HG03378 (cell line): Measurements from ENCODE around the gene UMAD1.
"Not testable (repeated sequence)": the region's sequence is repeated elsewhere in the genome, so short reads cannot be mapped to it uniquely, and the experiment has no call there.

Experiments used
- ATAC-seq: cut with Tn5 transposase; IDR thresholded peaks from one replicate; pipeline ENCODE4 v1.9.1; 2021; ENCODE audit warnings: mild to moderate bottlenecking, moderate library complexity; ENCODE audit not compliant: unreplicated experiment

Gene UMAD1

DNA sequence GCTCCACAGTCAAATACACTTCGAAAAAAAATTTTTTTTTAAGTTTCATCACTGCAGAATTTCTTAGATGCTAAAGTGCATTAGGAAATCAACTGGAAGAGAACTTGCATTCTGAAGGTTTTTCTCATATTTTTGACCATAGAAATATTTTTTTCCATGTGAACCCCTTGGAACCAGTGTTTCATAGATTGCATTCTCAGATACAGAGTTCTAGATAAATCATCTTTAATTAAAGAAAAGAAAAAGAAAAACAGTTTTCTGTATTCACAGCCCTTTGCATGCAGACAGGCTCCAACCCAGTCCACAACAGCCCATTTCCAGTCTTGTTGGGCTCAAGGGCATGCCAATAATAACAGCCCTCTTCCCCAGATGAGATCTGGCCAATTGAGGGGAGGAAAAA lies 153.4 kb downstream of the UMAD1 start:
- ATAC-seq = no peak

DNA sequence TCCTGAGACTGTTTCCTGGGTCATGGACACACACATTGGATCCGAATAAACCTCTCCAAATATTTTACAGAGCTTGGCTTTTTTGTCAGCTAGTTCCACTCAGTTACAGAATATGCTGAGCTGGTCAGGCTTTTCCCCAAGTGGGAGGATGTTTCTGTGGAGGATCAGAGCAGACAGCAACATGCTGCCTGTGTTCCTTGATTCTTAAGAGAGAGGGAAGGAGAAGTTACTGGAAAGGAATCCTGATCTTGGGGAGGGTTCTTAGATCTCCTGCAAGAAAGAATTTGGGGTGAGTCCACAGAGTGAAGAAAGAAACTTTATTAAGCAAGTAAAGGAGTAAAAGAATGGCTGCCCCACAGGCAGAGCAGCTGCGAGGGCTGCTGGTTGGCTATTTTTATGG lies 154.7 kb downstream of the UMAD1 start:
- ATAC-seq = no peak

DNA sequence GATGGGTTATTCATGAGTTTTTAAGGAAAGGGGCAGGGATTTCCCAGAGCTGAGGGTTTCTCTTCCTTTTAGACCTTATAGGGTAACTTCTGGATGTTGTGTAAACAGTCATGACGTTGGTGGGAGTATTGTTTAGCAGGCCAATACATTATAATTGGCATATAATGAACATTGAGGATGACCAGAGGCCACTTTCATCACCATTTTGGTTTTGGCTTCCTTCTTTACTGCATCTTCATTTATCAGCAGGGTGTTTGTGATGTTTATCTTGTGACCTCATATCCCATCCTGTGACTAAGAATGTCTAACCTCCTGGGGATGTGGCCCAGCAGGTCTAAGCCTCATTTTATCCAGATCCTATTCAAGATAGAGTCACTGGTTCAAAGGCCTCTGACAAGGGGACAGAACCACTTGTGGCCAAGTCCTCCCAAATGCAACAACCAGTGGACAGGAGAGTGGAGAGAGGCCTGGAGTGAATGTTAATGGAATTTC lies 155.1 kb downstream of the UMAD1 start:
- ATAC-seq = no peak

DNA sequence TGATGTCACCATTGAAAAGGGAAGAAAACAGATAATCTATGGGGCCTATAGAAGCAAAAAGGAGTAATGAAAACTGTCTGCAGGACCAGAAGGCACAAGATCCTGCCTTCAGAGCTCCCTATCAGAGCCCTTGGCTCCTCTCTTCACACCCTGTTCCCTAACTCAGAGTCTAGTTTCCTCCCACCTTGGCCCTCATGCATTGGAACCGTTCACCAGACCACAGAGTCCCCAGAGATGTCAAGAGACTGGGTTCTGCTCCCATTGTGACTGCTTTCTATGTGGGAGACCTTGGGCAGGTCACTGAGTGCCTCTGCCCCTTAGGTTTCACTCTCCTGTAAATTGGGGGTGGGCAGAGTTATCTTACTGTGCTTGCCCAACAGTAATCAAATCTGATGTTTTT lies 158.0 kb downstream of the UMAD1 start:
- peak; percentile 91 for ATAC-seq

DNA sequence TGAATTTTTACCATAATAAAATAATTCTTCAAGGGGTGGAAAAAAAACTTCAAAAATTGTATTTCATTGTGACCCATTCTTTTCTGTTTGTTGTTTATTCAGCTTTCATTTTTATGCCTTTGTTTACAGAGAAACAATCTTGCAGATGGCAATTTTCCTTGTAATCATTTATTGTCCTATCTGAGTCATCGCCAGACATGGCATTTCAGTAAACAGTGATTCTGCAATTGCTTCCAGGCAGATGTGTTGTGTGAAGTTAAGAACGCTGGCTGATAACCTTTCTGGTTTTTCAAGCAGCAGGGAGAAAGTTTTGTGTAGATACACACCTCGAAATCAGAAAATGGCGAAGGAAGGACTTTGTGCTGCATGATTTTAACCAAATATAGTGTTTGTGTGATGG lies 158.6 kb downstream of the UMAD1 start:
- no peak for ATAC-seq

DNA sequence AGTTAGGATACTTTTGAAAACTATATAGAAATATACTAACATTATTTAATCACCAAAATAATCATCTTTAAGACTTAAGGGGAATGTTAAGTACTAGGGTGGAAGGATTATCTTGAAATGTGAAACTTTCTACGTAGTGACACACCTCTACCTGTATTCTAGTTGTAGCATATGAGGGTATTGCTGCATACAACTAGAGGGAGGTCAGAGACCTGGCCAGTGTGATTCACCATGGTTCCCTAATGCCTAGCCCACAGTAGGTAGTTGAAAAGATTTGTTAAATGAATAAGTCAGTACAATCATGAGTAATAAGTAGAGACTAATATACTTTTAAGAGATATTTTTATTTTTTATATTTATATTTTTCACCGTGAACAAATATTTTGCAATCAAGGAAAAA lies 162.0 kb downstream of the UMAD1 start:
- no peak for ATAC-seq

DNA sequence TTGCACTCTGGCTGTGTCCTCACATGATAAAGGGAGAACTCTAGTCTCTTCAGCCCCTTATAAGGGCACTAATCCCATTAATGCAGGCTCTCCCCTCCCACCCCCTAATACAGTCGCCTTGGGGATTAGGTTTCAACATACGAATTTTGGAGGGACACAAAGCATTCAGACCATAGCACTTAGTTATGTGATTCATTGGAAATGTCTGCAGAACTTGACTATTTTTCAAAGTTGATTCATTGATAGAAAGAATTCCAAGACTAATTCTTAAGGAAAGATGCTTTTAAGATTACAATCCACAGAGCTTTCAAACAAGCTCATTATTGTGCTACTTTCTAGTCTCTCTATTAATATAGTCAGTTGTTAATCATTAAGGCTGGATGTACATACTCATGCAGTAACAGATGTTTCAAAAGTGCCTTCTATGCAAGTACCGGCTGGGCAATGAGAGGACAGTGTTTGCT lies 163.2 kb downstream of the UMAD1 start:
- peak; percentile 69 for ATAC-seq

DNA sequence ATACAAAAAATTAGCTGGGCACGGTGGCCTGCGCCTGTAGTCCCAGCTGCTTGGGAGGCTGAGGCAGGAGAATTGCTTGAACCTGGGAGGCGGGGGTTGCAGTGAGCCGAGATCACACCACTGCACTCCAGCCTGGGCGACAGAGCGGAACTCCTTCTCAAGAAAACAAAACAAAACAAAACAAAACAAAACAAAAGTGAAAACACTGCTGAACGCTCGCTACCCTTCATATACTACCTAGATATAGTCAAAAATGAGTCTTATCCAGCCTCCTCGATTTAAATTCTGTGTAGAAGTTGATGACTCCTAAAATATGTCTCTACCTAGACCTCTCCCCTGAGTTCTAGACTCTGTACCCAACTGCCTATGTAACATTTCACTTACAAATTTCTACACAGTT lies 164.3 kb downstream of the UMAD1 start:
- ATAC-seq = not testable (repeated sequence)

DNA sequence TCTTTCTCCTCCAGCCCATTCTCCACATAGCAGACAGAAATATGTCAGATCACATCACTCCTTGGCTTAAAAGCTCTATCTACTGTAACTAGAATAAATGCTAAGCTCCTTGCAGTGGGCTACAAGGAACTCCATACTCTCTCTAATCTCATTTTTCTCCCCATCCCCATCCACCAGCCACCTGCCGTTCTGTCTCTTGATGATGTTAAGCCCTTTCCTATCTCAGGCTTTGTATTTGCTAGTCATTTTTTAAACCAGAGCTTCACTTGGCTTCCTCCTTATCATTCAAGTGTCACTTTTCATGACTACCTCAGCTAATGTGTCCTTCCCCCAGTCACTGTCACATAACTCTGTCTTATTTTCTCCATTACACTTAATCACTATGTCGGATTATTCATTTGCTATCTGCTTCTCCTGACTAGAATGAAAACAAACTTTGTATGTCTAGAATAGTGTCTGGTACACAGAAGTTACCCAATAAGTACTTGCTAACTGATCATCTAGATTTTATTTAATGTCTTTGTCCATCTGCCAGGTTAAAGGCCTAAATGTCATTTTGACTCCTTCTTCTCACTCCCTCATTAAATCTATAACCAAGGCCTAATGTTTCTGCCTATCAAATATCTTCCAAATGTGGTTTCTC lies 165.1 kb downstream of the UMAD1 start:
- ATAC-seq = no peak

DNA sequence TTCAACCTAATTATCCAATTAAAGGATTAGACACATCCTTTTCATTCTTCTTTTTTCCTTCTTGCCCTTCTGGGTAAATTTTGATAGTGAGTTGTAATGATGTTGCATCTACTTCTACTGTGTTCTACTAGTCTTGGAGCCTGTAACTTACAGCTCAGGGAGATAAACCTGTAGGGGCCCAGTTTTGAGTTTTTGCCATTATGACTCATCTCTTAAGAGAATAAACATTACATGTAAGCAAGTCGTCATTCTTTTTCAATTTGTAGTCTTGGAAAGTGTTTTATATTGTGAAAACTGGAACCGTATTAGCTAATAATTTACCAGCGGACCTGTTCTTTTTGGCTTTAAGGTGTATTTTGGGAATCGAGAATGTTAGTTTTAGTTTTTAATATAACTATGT lies 167.6 kb downstream of the UMAD1 start:
- ATAC-seq = no peak

DNA sequence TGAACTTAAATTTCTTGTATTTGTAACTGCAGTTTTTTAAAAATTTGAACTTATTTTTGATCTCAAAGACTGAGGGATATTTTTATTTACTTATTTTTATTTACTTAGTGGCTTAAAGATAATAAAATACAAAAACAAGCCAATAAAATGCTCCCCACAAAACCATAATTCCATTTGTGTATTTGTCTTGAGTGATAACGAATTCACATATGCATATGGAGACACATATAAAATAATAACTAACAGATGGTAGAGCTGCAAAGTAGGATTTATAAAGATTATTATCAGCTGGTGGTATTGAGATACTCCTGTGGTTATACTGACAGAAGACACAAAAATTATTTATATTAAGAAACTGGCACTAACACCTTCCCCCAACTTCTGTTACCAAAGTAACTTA lies 168.1 kb downstream of the UMAD1 start:
- no peak for ATAC-seq

DNA sequence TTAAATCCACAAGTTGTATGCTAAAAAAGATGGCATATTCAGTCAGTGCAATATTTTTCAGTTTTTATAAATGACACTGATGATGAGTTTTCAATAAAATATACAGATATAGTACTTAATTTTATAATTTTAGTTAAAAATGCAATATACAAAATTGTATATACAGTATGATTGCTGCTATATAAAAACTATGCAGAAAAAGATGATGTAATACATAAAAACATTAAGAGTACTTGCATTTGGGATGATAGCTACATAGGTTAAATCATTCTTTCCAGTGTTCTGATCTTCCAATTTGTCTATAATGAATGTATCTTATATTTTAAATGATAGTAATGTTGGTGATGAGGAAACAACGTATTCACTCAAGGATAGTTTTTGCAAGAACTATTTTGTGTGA lies 169.8 kb downstream of the UMAD1 start:
- ATAC-seq = no peak

DNA sequence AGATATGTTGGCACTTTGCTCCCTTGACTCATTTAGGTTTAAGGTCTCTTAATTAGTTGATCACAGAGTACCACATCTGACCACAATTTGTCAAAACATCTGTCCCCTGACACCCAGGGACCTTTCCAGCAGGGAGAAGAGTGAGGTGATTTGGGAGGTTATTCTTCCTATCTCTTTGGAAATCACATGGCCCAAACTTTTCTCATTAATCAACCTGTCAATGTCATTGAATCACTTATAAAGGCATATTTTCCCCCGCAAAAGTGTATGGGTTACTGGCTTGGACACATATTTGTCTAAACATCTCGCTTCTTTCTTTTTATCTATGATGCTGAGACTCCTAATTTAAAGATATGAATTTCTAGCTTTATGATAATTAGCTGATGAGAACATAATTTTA lies 170.3 kb downstream of the UMAD1 start:
- ATAC-seq = no peak

DNA sequence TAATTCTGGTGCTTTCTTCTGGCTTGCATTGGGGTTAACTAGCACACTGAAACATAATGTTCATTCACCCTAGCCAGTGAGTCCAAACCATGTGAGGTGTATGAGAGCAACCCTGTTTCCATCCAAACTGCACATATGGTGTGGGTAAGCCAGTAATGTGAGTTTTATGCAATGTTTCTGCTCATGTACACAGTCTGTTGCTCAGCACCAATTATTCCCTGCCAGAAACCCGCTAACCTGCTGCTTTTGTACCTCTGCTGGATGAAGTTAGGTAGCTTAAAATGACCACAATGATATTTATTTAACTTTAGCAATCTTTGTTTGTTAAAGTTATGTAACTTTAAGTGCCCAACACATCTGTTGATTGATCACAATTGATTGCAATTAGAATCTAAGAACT lies 171.6 kb downstream of the UMAD1 start:
- no peak for ATAC-seq

DNA sequence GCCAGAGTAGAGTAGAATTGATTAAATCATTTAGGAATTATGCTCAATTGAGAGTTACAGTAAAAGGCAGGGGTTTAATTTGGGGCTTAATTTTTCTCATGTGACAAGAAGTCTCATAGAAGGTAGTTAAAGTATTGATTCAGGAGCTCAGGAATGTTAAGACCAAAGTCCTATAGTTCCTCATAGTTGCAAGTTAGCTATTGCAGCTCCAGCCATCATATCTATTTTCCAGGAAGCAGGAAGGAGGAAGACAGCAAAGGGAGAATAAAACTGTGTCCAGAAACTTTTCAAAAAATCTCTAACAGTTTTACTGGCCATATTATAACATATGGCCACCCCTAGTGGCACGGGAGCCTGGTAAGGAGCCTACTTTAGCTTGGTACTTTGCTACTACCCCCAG lies 174.8 kb downstream of the UMAD1 start:
- ATAC-seq = no peak

DNA sequence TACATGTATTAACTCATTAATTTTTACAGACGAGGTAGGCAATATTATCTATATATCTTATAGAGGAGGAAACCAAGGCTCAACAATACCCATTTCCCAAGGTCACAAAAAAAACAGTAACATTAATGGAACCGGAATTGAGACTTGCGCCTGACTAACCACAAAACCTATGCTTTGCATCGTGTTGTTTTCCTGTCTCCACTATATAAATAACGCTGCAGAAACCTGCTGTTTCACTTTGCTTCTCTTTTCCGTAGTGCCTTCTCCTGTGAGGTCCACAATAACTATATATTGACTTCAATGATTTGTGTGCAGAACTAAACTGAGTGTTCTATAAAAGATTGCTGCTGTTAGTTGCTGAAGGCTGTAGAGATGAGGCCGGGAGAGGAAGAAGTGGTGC lies 175.5 kb downstream of the UMAD1 start:
- ATAC-seq = peak; percentile 46

DNA sequence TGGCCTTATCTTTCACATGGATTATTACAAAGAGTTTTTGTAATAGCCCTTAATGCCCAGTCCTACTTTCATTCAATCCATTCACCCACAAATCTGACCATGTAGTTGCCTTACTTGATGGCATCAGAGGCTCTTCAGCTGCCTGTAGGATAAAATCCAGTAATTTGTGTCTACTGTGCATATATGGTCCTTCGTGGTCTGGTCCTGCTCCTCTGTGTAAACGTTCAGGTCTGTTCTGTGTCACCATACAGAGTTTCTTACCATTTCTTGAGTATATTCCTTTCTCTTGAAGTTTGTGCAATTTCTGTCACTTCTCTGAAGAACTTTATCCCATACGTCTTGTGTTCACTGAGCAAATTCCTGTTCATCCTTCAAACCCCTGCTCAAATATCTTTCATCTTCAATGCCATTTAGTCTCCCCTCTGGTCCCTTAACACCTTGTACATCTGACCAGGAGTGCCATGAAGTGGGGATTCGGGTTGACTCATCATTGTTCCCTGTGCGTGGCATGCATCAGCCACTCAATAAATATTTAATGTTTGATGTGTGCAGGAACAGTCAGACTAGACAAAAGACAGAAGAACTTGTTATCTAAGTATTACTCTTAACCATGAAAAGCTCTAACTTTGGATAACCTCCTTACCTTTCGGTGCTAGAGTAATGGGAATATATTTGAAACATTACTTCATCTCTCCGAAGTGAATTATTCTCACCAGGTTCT lies 176.4 kb downstream of the UMAD1 start:
- no peak for ATAC-seq

DNA sequence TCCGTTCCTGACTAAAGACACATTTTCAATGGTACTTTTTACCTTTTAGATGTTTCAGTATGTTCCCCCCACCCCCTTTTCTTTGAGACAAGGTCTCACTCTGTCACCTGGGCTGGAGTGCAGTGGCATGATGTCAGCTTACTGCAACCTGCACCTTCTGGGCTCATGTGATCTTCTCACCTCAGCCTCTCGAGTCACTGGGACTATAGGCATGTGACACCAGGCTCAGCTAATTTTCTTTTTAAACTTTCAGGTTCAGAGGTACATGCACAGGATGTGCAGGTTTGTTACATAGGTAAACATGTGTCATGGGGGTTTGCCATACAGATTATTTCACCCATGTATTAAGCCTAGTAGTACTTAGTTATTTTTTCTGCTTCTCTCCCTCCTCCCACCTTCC lies 177.2 kb downstream of the UMAD1 start:
- no peak for ATAC-seq

DNA sequence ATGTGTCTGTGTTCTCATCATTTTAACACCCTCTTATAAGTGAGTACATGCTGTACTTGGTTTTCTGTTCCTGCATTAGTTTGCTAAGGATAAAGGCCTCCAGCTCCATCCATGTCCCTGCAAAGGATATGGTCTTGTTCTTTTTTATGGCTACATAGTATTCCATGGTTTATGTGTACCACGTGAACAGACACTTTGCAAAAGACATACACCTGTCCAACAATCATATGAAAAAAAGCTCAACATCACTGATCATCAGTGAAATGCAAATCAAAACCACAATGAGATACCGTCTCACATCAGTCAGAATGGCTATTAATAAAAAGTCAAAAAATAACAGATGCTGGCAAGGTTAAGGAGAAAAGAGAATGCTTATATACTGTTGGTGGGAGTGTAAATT lies 177.6 kb downstream of the UMAD1 start:
- ATAC-seq = not testable (repeated sequence)

DNA sequence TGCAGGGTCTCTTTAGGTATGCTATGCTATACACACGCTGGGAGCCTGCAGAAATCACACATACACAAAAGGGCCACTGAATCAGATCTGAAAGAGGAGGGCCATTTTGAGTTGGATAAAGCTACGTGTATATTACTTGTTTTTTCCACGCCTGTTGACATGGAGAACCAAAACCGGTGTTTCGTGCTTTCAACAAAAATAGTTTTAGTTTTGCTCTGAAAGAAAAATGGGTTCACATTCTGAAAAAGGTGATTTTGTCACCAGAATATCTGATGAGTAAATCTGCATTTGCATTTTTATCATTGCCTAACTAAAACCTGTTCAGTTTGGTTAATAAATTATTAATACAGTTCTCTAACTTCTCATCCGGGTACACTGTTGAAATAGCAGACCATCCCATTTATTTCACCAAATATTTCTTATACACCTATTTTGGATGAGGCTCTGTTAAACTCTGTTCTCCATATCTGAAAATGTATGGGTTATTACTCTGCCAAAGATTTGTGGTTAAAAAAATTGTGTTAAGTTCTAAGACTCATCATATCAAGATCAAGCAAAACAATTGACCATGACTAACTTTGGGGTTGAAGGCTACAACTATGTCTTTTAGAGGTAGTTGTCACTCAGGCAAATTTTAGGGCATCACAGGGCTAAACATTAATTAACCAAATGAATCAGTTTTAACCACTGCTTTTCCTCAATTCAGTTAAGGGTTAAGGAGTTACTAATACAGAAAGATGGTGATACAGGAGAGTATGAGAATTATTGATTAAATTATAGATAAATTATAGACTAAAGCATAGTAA lies 179.1 kb downstream of the UMAD1 start:
- peak; percentile 59 for ATAC-seq

DNA sequence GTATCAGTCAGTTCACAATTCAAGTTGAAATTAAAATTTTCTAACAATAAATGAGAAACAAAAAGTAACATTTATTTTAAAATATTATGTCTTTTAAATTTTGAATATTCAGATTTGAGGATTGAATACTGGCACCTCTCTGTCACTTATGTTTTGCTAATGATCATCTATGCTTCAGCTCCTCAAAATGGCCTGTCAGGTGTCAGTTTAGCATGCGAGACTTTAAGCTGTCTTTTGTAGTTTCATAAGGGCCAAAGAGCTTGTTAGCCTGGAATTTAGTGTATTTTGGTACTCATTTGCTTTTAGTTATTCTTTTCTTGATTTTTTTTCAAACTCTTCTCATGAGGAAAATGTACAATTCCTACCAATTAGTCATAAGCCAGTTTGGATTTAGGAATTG lies 179.9 kb downstream of the UMAD1 start:
- no peak for ATAC-seq

DNA sequence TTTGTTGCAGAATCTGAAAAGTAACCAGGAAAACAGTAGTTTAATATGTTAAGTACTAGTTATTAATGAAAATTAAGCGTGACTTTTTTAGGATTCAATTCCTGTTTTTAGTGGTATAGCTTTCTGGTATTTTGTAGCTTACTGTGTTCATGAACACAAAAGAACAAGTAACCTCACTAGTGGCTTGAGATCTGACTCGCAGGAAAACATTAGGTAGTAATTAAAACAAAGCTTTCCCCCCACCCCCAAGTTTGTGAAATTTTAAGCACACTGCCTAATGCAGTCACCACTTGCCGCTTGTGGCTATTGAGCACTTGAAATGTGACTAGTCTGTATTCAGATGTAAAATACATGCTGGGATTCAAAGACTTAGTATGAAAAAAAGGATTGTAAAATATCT lies 180.4 kb downstream of the UMAD1 start:
- peak; percentile 40 for ATAC-seq
